ENCODE measurements around the gene EFHB.

GRCh38 chr3:19970327-19970726, 36.3 kb upstream of the EFHB start:
- TF ChIP-seq, protein P1, sequence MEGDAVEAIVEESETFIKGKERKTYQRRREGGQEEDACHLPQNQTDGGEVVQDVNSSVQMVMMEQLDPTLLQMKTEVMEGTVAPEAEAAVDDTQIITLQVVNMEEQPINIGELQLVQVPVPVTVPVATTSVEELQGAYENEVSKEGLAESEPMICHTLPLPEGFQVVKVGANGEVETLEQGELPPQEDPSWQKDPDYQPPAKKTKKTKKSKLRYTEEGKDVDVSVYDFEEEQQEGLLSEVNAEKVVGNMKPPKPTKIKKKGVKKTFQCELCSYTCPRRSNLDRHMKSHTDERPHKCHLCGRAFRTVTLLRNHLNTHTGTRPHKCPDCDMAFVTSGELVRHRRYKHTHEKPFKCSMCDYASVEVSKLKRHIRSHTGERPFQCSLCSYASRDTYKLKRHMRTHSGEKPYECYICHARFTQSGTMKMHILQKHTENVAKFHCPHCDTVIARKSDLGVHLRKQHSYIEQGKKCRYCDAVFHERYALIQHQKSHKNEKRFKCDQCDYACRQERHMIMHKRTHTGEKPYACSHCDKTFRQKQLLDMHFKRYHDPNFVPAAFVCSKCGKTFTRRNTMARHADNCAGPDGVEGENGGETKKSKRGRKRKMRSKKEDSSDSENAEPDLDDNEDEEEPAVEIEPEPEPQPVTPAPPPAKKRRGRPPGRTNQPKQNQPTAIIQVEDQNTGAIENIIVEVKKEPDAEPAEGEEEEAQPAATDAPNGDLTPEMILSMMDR (IDR thresholded peaks at IDR 0.05; ENCODE audit: low read length) = no peak
- TF ChIP-seq EZH2 (IDR thresholded peaks at IDR 0.05; ENCODE audit: borderline replicate concordance, low read length) = no peak

All from OCI-LY1 (cell line).